Measurements from ENCODE around the gene GPC1.

GPC1 gene

GRCh38 chr2:240454106-240454901, 18.8 kb downstream of the GPC1 start:
- no peak for DNase-seq (ENCODE audit: low read depth in 1 of 2, low spot score in 1 of 2)

GRCh38 chr2:240455272-240455646, 19.8 kb downstream of the GPC1 start:
- DNase-seq (ENCODE audit: low read depth in 1 of 2, low spot score in 1 of 2): no peak

GRCh38 chr2:240455647-240456446, 20.4 kb downstream of the GPC1 start:
- no peak for DNase-seq (ENCODE audit: low read depth in 1 of 2, low spot score in 1 of 2)

- DNase-seq (ENCODE audit: low read depth in 1 of 2, low spot score in 1 of 2): no peak
Measured at GRCh38 chr2:240456447-240457222, 21.2 kb downstream of the GPC1 start.

GRCh38 chr2:240457223-240458043, 22.0 kb downstream of the GPC1 start:
- no peak for DNase-seq (ENCODE audit: low read depth in 1 of 2, low spot score in 1 of 2)

- no peak for DNase-seq (ENCODE audit: low read depth in 1 of 2, low spot score in 1 of 2)
Measured at GRCh38 chr2:240458044-240458899, 22.8 kb downstream of the GPC1 start.

GRCh38 chr2:240458900-240459391, 23.5 kb downstream of the GPC1 start:
- no peak for DNase-seq (ENCODE audit: low read depth in 1 of 2, low spot score in 1 of 2)

GRCh38 chr2:240459401-240460252, 24.2 kb downstream of the GPC1 start:
- DNase-seq (ENCODE audit: low read depth in 1 of 2, low spot score in 1 of 2): no peak

GRCh38 chr2:240460253-240460711, 24.8 kb downstream of the GPC1 start:
- no peak for DNase-seq (ENCODE audit: low read depth in 1 of 2, low spot score in 1 of 2)

- no peak for DNase-seq (ENCODE audit: low read depth in 1 of 2, low spot score in 1 of 2)
Measured at GRCh38 chr2:240460781-240461431, 25.4 kb downstream of the GPC1 start.

- no peak for DNase-seq (ENCODE audit: low read depth in 1 of 2, low spot score in 1 of 2)
Measured at GRCh38 chr2:240461471-240462072, 26.1 kb downstream of the GPC1 start.

- DNase-seq (ENCODE audit: low read depth in 1 of 2, low spot score in 1 of 2): no peak
Measured at GRCh38 chr2:240462073-240462706, 26.7 kb downstream of the GPC1 start.

GRCh38 chr2:240462707-240463273, 27.3 kb downstream of the GPC1 start:
- no peak for DNase-seq (ENCODE audit: low read depth in 1 of 2, low spot score in 1 of 2)

- DNase-seq (ENCODE audit: low read depth in 1 of 2, low spot score in 1 of 2): no peak
Measured at GRCh38 chr2:240463274-240463865, 27.9 kb downstream of the GPC1 start.

- DNase-seq (ENCODE audit: low read depth in 1 of 2, low spot score in 1 of 2): no peak
Measured at GRCh38 chr2:240463866-240464481, 28.5 kb downstream of the GPC1 start.

Data from stimulated activated CD4-positive, alpha-beta T cell treated with anti-CD3 and anti-CD28 coated beads, Interleukin-15, amount 100 ng/mL, for 1 hour (primary cell).